Osteoblast (primary cell): ENCODE data around the gene CEACAM21. TPM values are rescaled to one million over a fixed set of nuclear protein-coding genes. Genes with fewer than 3 reads are reported as not detected.
A peak's percentile ranks its signal among the peaks of the same experiment; 100 is the strongest.

Experiments used
- DNase-seq: peaks from one replicate; pipeline ENCODE4 v3.0.0; 2011; ENCODE audit warnings: low spot score, mixed read lengths; ENCODE audit not compliant: insufficient read length; ENCODE audit errors: missing footprints
- H2AFZ ChIP-seq: 2 replicates; pipeline ENCODE4 v1.6.0; 2011; ENCODE audit warnings: mild to moderate bottlenecking, low read length
- H3K27ac ChIP-seq: 2 replicates; pipeline ENCODE4 v1.5.1; 2011; ENCODE audit warnings: mild to moderate bottlenecking, low read depth, low read length, moderate library complexity
- H3K27me3 ChIP-seq: 2 replicates; pipeline ENCODE4 v1.6.0; 2012; ENCODE audit warnings: mild to moderate bottlenecking, control low read depth, inconsistent platforms, low read length, moderate library complexity; ENCODE audit not compliant: insufficient read depth
- H3K36me3 ChIP-seq: 2 replicates; pipeline ENCODE4 v1.5.1; 2011; ENCODE audit warnings: mild to moderate bottlenecking, low read length, control low read depth, moderate library complexity; ENCODE audit not compliant: insufficient read depth
- H3K4me1 ChIP-seq: 2 replicates; pipeline ENCODE4 v1.5.1; 2011; ENCODE audit warnings: mild to moderate bottlenecking, low read length, control low read depth, moderate library complexity; ENCODE audit not compliant: insufficient read depth
- H3K4me2 ChIP-seq: 2 replicates; pipeline ENCODE4 v1.6.0; 2011; ENCODE audit warnings: mild to moderate bottlenecking, low read length; ENCODE audit not compliant: insufficient read depth
- H3K4me3 ChIP-seq: fragments of 200-600 bp; sonication (generic); 3 replicates; pipeline ENCODE4 v1.5.1; 2012; ENCODE audit warnings: mild to moderate bottlenecking, low read length, inconsistent platforms; ENCODE audit not compliant: insufficient read depth
- H3K79me2 ChIP-seq: 2 replicates; pipeline ENCODE4 v1.6.0; 2012; ENCODE audit warnings: mild to moderate bottlenecking, low read length, control low read depth, inconsistent platforms; ENCODE audit not compliant: insufficient read depth
- H3K9me3 ChIP-seq: 2 replicates; pipeline ENCODE4 v1.5.1; 2011; ENCODE audit warnings: low read depth, low read length, control low read depth
- H4K20me1 ChIP-seq: 2 replicates; pipeline ENCODE4 v1.6.0; 2012; ENCODE audit warnings: mild to moderate bottlenecking, low read length, control low read depth; ENCODE audit not compliant: insufficient read depth
- total RNA-seq: library from RNA; depleted of rRNA; stranded (reverse); fragments of >200 nt; gene quantifications from 2 replicates; pipeline ENCODE4 v1.2.3, GENCODE V29; 2012
- TF ChIP-seq, protein P1 (sequence below): IDR thresholded peaks from 2 replicates; pipeline ENCODE4 v1.5.1; 2011; ENCODE audit warnings: mild to moderate bottlenecking, low read depth, low read length, moderate library complexity; ENCODE audit errors: extremely low read depth

The CEACAM21 gene
- total RNA-seq, 1 donor, result not detected

DNA sequence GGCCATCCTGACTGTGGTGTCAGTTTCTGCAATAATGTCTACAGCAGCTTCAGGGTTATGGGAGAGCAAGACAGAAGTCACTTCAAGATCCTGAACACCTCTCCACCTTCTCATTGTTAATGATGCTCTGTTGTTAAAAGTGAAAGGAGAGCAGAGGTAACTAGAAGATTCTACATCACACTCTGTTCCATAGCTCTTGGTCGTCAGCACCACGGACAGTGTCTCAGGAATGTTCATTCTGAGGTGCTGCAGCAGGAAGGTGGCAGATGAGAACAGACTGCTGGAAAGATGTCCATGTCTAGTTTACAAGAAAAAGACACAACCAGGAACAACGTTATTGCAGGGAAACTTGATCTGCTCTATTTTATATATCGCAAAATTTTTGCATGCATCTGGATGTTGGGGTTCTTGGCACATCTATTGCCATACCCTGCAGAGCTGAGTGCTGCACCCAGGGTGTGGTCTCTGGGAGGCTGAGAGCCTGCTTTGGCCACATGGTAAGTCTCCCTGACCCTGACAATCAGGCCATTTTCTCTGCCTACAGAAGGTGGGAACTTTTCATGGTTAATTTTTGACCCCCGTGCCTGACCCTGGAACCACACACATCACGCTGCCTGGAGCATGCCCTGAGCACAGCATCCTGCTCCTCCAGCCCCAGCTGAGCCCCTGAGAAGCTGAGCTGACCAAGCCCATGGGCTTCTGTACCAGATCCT is 12.7 kb downstream of the CEACAM21 start:
- no peaks in the 10 kb centered on the region for H3K79me2 ChIP-seq
- no peaks in the 10 kb centered on the region for H3K9me3 ChIP-seq
- H3K4me3 ChIP-seq, result no peak overlapping the region
- TF ChIP-seq, protein P1, sequence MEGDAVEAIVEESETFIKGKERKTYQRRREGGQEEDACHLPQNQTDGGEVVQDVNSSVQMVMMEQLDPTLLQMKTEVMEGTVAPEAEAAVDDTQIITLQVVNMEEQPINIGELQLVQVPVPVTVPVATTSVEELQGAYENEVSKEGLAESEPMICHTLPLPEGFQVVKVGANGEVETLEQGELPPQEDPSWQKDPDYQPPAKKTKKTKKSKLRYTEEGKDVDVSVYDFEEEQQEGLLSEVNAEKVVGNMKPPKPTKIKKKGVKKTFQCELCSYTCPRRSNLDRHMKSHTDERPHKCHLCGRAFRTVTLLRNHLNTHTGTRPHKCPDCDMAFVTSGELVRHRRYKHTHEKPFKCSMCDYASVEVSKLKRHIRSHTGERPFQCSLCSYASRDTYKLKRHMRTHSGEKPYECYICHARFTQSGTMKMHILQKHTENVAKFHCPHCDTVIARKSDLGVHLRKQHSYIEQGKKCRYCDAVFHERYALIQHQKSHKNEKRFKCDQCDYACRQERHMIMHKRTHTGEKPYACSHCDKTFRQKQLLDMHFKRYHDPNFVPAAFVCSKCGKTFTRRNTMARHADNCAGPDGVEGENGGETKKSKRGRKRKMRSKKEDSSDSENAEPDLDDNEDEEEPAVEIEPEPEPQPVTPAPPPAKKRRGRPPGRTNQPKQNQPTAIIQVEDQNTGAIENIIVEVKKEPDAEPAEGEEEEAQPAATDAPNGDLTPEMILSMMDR, result no peak
- no peak overlapping the region for H3K27ac ChIP-seq
- H3K4me1 ChIP-seq, result no peaks in the 10 kb centered on the region
- H3K36me3 ChIP-seq, result no peaks in the 10 kb centered on the region
- peak; percentile 71 for DNase-seq
- H2AFZ ChIP-seq, result no peak overlapping the region
- H4K20me1 ChIP-seq, result no peaks in the 10 kb centered on the region
- H3K27me3 ChIP-seq, result no peaks in the 10 kb centered on the region
- H3K4me2 ChIP-seq, result no peak overlapping the region

DNA sequence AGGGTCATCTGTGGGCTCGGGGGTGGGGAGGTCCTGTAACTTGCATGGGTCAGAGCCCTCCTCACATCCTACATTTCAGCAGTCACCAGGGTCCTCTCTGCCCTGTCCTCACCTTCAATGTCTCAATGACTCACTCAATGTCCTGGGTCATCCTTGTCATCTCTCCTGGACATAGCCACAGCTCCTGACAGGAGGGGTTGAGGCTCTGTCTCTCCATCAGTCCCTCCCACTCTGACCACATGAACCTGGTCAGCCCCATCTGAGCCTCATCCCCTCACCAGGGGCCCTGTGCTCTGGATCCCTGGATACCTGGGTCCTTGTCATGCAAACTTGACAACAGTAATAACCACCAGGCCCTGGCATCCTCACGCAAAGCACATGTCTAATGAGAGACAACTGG is 13.4 kb downstream of the CEACAM21 start:
- TF ChIP-seq, protein P1, result no peak
- H3K79me2 ChIP-seq, result no peaks in the 10 kb centered on the region
- no peaks in the 10 kb centered on the region for H3K9me3 ChIP-seq
- H3K27me3 ChIP-seq, result no peaks in the 10 kb centered on the region
- H2AFZ ChIP-seq, result no peak overlapping the region
- no peak overlapping the region for H3K27ac ChIP-seq
- H3K36me3 ChIP-seq, result no peaks in the 10 kb centered on the region
- no peak overlapping the region for H3K4me3 ChIP-seq
- H3K4me2 ChIP-seq, result no peak overlapping the region
- DNase-seq, result no peak
- no peaks in the 10 kb centered on the region for H3K4me1 ChIP-seq
- no peaks in the 10 kb centered on the region for H4K20me1 ChIP-seq

DNA sequence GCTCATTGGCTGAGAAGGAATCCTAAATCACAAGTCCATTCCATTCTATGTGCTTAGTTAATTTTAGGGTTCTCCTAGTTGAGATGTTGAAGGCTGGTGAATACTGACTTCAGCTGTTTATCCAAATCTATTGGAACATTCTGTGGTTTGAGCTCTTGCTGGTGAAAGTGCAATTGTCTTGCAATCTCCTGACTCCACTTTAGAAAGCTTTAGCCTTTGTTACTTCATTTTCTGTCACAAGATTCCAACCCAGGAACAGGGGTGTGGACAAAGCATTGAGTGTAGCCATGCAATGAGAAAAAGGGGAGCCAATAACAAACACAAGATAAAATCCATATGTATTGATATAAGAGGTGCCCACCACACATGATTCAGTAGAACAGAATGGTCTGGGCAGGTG is 15.0 kb downstream of the CEACAM21 start:
- H2AFZ ChIP-seq, result no peak overlapping the region
- no peak overlapping the region for H3K4me3 ChIP-seq
- no peaks in the 10 kb centered on the region for H3K4me1 ChIP-seq
- no peaks in the 10 kb centered on the region for H3K27me3 ChIP-seq
- H3K36me3 ChIP-seq, result no peaks in the 10 kb centered on the region
- no peaks in the 10 kb centered on the region for H4K20me1 ChIP-seq
- H3K4me2 ChIP-seq, result no peak overlapping the region
- H3K9me3 ChIP-seq, result no peaks in the 10 kb centered on the region
- no peak overlapping the region for H3K27ac ChIP-seq
- H3K79me2 ChIP-seq, result no peaks in the 10 kb centered on the region
- DNase-seq, result no peak
- TF ChIP-seq, protein P1, result no peak

DNA sequence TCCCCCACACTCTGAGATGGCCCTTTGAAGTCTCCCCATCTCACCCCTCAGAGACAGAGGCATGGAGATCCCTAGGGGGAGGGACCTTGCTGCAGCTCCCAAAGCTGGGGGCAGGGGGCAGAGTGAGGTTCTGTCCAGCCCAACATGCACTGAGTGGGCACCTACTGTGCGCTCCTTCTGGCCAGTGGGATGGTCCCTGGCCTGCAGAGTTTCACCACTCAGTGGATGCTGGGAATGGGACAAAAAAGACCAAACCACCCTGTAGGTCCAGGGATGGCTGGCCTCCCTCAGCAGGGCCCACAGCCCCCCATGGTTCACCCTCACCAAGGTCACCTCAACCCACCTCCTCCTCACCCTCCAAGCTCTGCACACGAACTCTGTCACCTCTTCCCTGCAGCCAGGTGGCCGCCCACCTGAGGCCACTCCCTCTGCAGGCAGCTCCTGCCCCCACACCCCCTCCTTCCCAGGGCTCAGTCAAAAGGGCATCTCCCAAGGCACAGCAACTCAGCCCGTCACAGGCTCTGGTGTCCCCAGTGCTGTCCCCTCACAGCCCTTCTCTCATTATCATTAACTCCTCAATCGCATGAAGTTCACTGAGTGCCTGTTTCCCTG is 16.1 kb downstream of the CEACAM21 start:
- Histone ChIP-seq H3K4me1 (no peaks in the 10 kb centered on the region), H3K27ac (no peak overlapping the region), H3K4me3 (no peak overlapping the region), H3K27me3 (no peaks in the 10 kb centered on the region), H3K36me3 (no peaks in the 10 kb centered on the region), H2AFZ (no peak overlapping the region), H3K79me2 (no peaks in the 10 kb centered on the region), H3K9me3 (no peaks in the 10 kb centered on the region), H3K4me2 (no peak overlapping the region), H4K20me1 (no peaks in the 10 kb centered on the region)
- TF ChIP-seq, protein P1, result no peak
- DNase-seq, result no peak
